NCI-H526 (cell line): Measurements from ENCODE around the gene RNF145.

Source experiments
- DNase-seq, 2 experiments: peaks; one replicate each; lab custom pipeline; 2025; lab: John Stamatoyannopoulos, UW

Gene RNF145

GRCh38 chr5:159217236-159217635, 7.9 kb upstream of the RNF145 start:
- no peak for DNase-seq

GRCh38 chr5:159216454-159216853, 7.1 kb upstream of the RNF145 start:
- no peak for DNase-seq

GRCh38 chr5:159215886-159216285, 6.5 kb upstream of the RNF145 start:
- DNase-seq: no peak

- no peak for DNase-seq
Observed at GRCh38 chr5:159214486-159215271, 5.3 kb upstream of the RNF145 start.

- DNase-seq: no peak
Observed at GRCh38 chr5:159212657-159213462, 3.5 kb upstream of the RNF145 start.

- no peak for DNase-seq
Observed at GRCh38 chr5:159211729-159212174, 2.4 kb upstream of the RNF145 start.

GRCh38 chr5:159210846-159211245, 1.5 kb upstream of the RNF145 start:
- no peak for DNase-seq

GRCh38 chr5:159210210-159210661, 883 bp upstream of the RNF145 start:
- DNase-seq: peak in 1 of 2 experiments; percentile 3

- peak in 1 of 2 experiments; percentile 57 for DNase-seq
Observed at GRCh38 chr5:159208514-159209437, 577 bp downstream of the RNF145 start.

- DNase-seq: peak; percentile 68 to 78
Observed at GRCh38 chr5:159207686-159208513, 1.5 kb downstream of the RNF145 start.

GRCh38 chr5:159207222-159207685, 2.1 kb downstream of the RNF145 start:
- no peak for DNase-seq

- DNase-seq: no peak
Observed at GRCh38 chr5:159206818-159207217, 2.5 kb downstream of the RNF145 start.

- DNase-seq: no peak
Observed at GRCh38 chr5:159206368-159206767, 3.0 kb downstream of the RNF145 start.

GRCh38 chr5:159203351-159203750, 6.0 kb downstream of the RNF145 start:
- DNase-seq: no peak

- DNase-seq: no peak
Observed at GRCh38 chr5:159202151-159202550, 7.2 kb downstream of the RNF145 start.

- DNase-seq: no peak
Observed at GRCh38 chr5:159199780-159200179, 9.6 kb downstream of the RNF145 start.

- no peak for DNase-seq
Observed at GRCh38 chr5:159199225-159199624, 10.1 kb downstream of the RNF145 start.

GRCh38 chr5:159198063-159199036, 11.0 kb downstream of the RNF145 start:
- no peak for DNase-seq

- no peak for DNase-seq
Observed at GRCh38 chr5:159195775-159196174, 13.6 kb downstream of the RNF145 start.

GRCh38 chr5:159190170-159190569, 19.2 kb downstream of the RNF145 start:
- DNase-seq: no peak
